ENCODE results near the gene KCNH3.
"Not testable (repeated sequence)": the region's sequence is repeated elsewhere in the genome, so short reads cannot be mapped to it uniquely, and the experiment has no call there.

Gene KCNH3

DNA sequence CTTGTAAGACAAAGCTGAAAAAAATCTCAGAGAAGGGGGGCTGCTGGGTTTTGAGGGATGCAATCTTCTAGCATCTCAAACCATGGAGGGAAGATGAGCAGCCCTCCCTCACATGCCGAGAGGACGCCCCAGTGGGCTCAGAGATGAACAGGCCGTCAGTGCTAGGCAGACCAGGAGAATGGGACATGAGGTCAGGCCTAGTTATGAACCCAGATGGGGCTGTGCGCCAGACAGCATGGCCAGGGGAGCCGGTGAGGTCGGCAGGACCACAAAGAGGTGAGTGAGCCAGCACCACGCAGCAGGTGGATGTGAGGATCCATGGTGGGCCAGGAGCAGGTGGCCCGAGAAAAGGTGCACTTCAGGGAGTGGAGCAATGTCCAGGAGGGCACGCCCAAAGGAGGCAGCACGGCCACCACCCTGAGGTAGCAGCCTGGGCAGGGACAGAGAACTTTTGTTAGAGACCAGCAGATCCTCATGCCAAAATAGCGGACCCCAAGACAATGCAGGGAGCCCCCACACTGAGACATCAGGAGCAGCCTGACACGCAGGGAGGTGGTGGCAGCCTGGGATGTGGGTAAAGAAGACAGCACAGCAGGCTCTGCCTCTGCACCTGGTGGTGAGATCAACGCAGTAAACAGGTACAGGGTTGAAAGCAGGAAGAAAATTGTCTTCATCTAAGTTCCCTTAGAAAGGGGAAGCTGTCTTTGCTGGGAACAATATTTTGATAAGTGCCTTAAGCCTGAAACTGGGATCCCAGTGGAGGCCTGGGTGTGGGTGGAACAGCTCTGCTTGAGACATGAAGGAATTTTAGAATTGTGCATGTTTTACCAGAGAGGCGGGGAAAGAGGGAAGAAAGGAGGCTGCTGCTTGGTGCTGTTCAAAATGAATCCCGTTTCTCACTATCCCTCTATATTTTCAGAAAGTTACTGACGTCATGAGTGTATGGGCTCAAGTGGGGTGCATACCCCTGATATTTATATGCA lies 46.9 kb downstream of the KCNH3 start:
- DNase-seq (ENCODE audit: low read depth), result no peak

DNA sequence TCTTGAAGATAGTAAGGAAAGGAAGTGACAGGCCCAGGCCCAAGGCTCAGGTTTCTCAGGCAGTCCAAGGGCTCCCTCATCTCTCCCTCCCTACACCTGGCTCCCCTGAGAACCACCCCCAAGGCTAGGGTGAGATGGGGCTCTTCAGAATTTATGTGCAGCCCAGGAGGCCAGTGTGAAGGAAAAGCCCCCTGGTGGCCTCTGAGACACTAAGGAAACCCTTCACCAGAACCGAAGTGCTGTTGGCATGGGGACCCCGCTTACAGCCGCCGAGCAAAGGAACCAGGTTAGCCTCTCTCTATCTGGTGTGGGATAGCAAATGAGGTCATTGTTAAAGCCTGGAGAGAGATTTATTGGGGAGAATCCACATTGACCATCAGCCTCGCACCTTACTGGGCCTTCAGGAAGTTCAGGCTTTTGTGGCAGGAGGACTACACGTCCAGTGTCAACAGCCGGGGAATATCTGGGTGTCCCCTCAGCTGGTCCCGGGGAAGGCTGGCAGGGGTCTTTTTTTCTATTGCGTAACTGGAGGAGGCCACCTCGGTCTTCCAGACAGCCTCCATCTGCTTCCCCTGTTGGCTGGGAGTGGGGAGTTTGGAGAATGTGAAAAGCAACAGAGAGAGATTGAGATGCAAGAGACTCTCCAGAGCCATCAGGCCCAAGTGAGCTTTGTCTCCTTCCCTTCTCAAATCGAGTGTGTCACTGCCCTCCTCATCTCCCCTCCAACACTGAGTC lies 48.5 kb downstream of the KCNH3 start:
- DNase-seq (ENCODE audit: low read depth), result no peak

DNA sequence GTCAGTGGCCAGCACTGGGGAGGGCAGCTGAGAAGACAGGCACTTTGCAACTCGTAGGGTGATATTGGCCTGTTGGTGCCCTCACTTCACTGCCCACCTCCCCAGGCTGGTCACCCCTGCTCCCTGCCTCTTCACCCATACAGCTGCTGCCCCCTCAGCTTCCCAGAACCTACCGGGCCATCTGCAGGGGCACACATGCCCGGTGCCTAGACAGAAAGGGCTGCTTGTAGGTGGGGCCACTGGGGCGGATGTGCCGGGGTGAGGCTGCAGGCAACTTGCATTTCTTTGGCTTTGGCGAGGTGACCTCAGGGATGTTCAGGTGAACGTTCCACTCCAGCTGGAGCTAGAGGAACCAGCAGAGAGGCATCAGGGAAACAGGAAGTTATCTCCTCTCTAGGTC lies 49.5 kb downstream of the KCNH3 start:
- DNase-seq (ENCODE audit: low read depth), result no peak

DNA sequence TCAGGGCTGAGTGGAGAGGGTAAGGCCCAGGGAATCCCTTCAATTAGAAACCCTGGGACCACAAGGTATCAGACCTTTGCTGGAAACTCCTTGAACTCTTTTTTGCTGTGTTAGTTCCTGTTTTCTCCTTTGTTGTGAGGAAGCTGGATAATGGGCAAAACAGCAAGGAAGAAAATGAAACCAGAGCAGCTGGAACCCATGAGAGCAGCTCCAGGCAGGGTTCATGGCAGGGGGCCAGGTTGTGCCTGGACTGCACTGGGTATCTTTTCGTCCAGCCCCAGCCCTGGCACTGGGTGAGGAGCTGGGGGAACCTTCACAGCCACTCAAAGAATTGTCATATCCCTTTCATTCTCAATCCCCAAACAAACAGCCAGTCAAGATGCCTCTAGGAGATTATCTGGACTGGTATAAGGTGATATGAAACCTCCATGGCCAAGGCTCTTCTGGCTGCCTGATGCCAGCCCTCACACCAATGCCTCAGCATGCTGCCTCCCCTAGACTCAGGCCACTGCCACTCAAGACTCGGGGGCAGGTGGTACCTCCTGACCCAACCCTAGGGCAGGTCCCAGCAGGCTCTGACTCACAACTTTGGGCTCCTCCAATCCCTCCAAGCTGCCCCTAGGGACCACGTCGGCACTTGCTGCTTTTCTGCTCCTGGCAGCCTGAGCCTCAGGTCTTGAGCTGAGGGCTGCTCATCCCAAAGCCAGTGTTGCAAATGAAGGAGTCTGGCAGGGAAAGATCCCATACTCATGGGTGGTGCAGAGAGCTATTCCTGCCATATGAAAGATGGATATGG lies 50.1 kb downstream of the KCNH3 start:
- DNase-seq (ENCODE audit: low read depth), result no peak

DNA sequence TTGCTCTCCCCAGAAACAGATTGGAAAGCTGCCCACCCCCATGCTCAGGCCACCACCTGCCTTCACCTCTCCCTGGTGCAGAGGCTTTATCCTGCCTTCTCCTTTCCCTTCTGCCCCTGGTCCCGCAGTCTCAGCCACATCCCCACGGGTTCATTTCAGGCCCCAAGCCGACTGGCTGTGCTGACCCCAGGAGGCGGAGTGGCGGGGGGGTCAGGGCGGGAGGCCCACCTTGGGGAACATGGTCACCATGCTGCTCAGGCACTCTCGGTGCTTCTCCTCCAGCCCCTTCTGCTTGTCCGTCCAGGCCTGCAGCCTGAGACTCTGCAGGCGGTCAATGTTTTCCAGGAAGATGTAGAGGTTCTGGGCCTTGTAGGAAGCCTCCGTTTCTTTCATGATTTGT lies 59.7 kb downstream of the KCNH3 start:
- no peak for DNase-seq (ENCODE audit: low read depth)

DNA sequence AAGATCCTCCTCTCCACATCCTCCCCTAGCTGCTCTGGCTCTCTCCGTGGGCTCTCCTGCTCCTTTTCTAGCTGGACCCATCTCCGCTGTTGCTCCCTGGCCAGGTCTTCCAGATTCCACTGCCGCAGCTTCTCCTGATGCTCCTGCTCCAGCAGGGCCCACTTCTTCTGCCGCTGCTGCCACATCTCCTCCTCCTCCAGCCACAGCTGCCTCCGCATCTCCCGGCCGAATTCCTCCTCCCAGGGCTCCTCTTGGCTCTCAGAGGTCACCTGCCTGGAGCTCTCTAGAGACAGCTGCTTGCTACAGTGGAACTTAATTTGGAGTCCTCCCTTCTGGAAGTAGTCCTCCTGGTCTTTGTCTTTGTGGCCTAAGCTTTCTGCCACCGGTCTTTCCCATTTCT lies 61.1 kb downstream of the KCNH3 start:
- DNase-seq (ENCODE audit: low read depth), result no peak

DNA sequence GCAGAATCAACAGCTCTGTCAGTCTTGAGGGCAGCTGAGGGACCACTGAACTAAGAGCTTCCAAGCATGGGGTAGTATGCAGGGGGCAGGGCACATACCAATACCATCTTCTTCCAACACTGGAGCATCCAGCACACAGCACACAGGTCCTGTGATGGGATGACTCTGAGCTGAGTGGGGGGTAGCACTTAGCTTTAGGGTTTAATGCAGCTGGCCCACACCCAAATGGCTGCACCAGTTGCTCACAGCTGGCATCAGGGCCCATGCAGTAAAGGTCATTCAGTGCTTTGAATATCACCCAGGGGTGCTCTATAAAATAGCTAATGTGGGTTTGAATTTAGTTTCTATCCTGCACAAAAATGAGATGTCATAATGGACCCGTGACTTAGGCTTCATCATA lies 64.9 kb downstream of the KCNH3 start:
- no peak for DNase-seq (ENCODE audit: low read depth)

DNA sequence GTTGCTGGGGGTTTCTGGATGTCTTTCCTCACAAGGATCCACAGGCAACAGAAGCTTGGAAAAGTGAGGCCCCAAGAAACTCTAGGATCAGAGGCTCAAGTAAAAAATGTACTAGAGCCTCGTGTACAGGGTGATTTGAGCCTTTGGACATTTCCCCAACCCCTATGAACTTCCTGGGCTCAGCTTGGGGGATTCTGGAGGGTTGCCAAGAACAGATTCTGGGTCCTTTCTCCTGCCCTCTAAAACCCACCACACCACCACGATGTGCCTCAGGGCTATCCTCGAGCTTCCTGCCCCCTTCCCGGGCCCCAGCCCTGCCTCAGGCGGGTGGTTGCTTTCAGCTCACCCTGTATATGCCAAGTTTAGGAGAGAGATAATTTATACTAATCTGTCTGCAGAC lies 66.0 kb downstream of the KCNH3 start:
- DNase-seq (ENCODE audit: low read depth), result no peak

DNA sequence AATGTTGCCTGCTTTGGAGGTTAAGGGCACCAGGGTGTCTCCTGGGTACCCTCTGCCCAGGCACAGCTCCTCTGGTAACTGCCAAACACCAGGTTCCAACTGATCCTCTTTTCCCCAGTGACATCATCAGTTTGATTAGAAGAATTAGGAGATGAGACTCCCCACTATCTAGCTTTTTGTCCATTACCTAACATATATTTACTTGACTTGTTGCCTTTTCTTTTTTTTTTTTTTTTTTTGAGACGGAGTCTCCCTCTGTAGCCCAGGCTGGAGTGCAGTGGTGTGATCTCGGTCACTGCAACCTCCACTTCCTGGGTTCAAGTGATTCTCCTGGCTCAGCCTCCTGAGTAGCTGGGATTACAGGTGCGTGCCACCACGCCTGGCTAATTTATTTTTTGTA lies 66.7 kb downstream of the KCNH3 start, which contains the start of gene FAM186B:
Gene FAM186B, minus strand, starts transcription at position 101 of the 400 bp plus-strand sequence. CDS start 162 bp downstream, outside the sequence.
- DNase-seq (ENCODE audit: low read depth), result not testable (repeated sequence)

Data from activated T-cell treated with anti-CD3 and anti-CD28 coated beads for 1 hour (primary cell).